ENCODE data around the gene RGS3. TPM values are rescaled to one million over a fixed set of nuclear protein-coding genes. Genes with fewer than 3 reads are reported as not detected.
A peak's percentile ranks its signal among the peaks of the same experiment; 100 is the strongest.

The RGS3 gene
- polyA plus RNA-seq, 1 experiment = 41.0 TPM

GRCh38 chr9:113602126-113603047 is 138.9 kb downstream of the RGS3 start:
- CTCF ChIA-PET = interaction anchor here (0.9 to 24.3 kb wide), 4 partner anchors 11 to 54 kb away, joined by 3 to 767 read pairs (median 5); no protein-coding TSS in a partner anchor
- no peaks in the 10 kb centered on the region for H3K27me3 ChIP-seq (ENCODE audit: control insufficient read depth, insufficient read depth, low read length)
- POLR2A ChIA-PET = interaction anchor here (0.6 to 1.4 kb wide), 5 partner anchors 9 to 53 kb away, joined by 3 to 8 read pairs (median 4); no protein-coding TSS in a partner anchor
- H3K9me3 ChIP-seq (ENCODE audit: control insufficient read depth, insufficient read depth, low read length) = no peaks in the 10 kb centered on the region
- DNase-seq (ENCODE audit: low read depth, low spot score) = no peak
- no peak for TF ChIP-seq CTCF (IDR thresholded peaks at IDR 0.05; ENCODE audit: low read depth, low read length)
- no peak overlapping the region for H3K4me3 ChIP-seq (ENCODE audit: low read depth, low read length)
- peak overlapping the region; percentile 65 for H3K27ac ChIP-seq (ENCODE audit: low read depth, low read length)

DNA sequence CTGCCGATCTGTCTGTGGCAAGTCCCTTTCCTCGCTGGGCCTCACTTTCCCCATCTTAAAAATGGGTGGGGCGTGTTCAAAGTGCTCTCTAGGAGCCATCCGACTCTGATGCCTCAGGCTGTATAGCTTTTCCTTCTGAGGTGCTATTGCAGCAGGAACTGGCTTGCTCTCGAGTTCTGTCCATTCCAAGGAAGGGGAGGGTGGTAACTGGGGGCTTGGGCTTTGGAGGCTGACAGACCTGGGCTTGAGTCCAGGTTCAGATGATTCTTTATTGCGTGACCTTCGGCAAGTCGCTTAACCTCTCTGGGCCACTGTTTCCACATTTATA is 139.5 kb downstream of the RGS3 start:
- no peak for TF ChIP-seq CTCF (IDR thresholded peaks at IDR 0.05; ENCODE audit: low read depth, low read length)
- H3K9me3 ChIP-seq (ENCODE audit: control insufficient read depth, insufficient read depth, low read length) = no peaks in the 10 kb centered on the region
- no peak overlapping the region for H3K4me3 ChIP-seq (ENCODE audit: low read depth, low read length)
- POLR2A ChIA-PET = interaction anchor here (1.1 to 1.4 kb wide), 3 partner anchors 9 to 18 kb away, joined by 4 to 8 read pairs (median 4); no protein-coding TSS in a partner anchor
- CTCF ChIA-PET = interaction anchor here (1.4 to 24.3 kb wide), 3 partner anchors 11 to 53 kb away, joined by 3 to 767 read pairs (median 7); no protein-coding TSS in a partner anchor
- H3K27me3 ChIP-seq (ENCODE audit: control insufficient read depth, insufficient read depth, low read length) = no peaks in the 10 kb centered on the region
- DNase-seq (ENCODE audit: low read depth, low spot score) = no peak
- H3K27ac ChIP-seq (ENCODE audit: low read depth, low read length) = peak overlapping the region; percentile 65

- Histone ChIP-seq H3K9me3 (ENCODE audit: control insufficient read depth, insufficient read depth, low read length) (no peaks in the 10 kb centered on the region), H3K27me3 (ENCODE audit: control insufficient read depth, insufficient read depth, low read length) (no peaks in the 10 kb centered on the region), H3K4me3 (ENCODE audit: low read depth, low read length) (no peak overlapping the region), H3K27ac (ENCODE audit: low read depth, low read length) (no peak overlapping the region)
- ChIA-PET POLR2A (no interaction called here), CTCF (interaction anchor here (0.6 to 24.3 kb wide), 3 partner anchors 12 to 295 kb away, joined by 3 to 767 read pairs (median 7); no protein-coding TSS in a partner anchor)
- TF ChIP-seq CTCF (IDR thresholded peaks at IDR 0.05; ENCODE audit: low read depth, low read length) = no peak
- DNase-seq (ENCODE audit: low read depth, low spot score) = no peak
These were observed 140.2 kb downstream of the RGS3 start for GRCh38 chr9:113603773-113604172.

DNA sequence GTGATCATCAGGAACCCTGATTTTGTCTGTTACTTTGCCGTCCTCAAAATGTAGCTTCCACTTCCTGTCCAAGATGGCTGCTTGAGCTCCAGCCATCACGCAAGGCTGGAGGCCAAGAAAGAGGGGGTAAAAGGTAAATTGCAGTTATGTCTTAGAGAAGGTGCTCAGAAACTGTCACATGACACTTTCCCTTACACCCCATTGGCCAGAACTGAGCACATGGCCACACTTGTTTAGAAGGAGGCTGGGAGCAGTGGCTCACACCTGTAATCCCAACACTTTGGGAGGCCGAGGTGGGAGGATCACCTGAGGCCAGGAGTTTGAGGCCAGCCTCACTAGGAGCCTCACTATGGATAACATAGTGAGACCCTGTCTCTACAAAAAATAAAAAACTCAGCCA is 140.9 kb downstream of the RGS3 start:
- H3K27me3 ChIP-seq (ENCODE audit: control insufficient read depth, insufficient read depth, low read length) = no peaks in the 10 kb centered on the region
- no peaks in the 10 kb centered on the region for H3K9me3 ChIP-seq (ENCODE audit: control insufficient read depth, insufficient read depth, low read length)
- H3K4me3 ChIP-seq (ENCODE audit: low read depth, low read length) = no peak overlapping the region
- ChIA-PET POLR2A (interaction anchor here (0.9 kb wide), 1 partner anchor 9 kb away, joined by 4 read pairs; no protein-coding TSS in a partner anchor), CTCF (interaction anchor here (24.3 kb wide), 1 partner anchor 52 kb away, joined by 767 read pairs; no protein-coding TSS in a partner anchor)
- TF ChIP-seq CTCF (IDR thresholded peaks at IDR 0.05; ENCODE audit: low read depth, low read length) = no peak
- DNase-seq (ENCODE audit: low read depth, low spot score) = no peak
- no peak overlapping the region for H3K27ac ChIP-seq (ENCODE audit: low read depth, low read length)

GRCh38 chr9:113606510-113606909 is 143.0 kb downstream of the RGS3 start:
- POLR2A ChIA-PET = interaction anchor here (0.6 to 1.5 kb wide), 4 partner anchors 8 to 152 kb away, joined by 3 read pairs; no protein-coding TSS in a partner anchor

More at GRCh38 chr9:113606510-113606909, 143.0 kb downstream of the RGS3 start:
- CTCF ChIA-PET = interaction anchor here (0.6 to 2.7 kb wide), 3 partner anchors 49 to 161 kb away, joined by 3 to 13 read pairs (median 3); no protein-coding TSS in a partner anchor
- H3K27ac ChIP-seq (ENCODE audit: low read depth, low read length) = no peak overlapping the region
- DNase-seq (ENCODE audit: low read depth, low spot score) = no peak
- no peaks in the 10 kb centered on the region for H3K27me3 ChIP-seq (ENCODE audit: control insufficient read depth, insufficient read depth, low read length)
- H3K9me3 ChIP-seq (ENCODE audit: control insufficient read depth, insufficient read depth, low read length) = no peaks in the 10 kb centered on the region
- TF ChIP-seq CTCF (IDR thresholded peaks at IDR 0.05; ENCODE audit: low read depth, low read length) = no peak
- no peak overlapping the region for H3K4me3 ChIP-seq (ENCODE audit: low read depth, low read length)
